ENCODE measurements around the gene PPM1J.

Gene PPM1J

DNA sequence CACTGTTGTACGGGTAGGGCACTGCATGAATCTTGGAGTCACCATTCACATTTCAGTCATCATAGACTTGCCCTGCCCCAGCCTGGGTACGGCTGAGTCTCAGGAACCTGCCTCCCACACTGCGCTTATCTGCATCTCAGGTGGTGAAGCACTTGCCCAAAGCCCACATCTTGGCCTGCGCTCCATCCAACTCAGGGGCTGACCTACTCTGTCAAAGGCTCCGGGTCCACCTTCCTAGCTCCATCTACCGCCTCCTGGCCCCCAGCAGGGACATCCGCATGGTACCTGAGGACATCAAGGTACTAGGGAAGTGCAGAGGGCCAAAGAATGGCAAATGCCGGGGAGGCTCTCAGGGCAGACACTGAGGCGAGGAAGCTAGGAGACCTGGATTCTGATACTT, 19.9 kb downstream of the PPM1J start:
- TF ChIP-seq, protein P1, sequence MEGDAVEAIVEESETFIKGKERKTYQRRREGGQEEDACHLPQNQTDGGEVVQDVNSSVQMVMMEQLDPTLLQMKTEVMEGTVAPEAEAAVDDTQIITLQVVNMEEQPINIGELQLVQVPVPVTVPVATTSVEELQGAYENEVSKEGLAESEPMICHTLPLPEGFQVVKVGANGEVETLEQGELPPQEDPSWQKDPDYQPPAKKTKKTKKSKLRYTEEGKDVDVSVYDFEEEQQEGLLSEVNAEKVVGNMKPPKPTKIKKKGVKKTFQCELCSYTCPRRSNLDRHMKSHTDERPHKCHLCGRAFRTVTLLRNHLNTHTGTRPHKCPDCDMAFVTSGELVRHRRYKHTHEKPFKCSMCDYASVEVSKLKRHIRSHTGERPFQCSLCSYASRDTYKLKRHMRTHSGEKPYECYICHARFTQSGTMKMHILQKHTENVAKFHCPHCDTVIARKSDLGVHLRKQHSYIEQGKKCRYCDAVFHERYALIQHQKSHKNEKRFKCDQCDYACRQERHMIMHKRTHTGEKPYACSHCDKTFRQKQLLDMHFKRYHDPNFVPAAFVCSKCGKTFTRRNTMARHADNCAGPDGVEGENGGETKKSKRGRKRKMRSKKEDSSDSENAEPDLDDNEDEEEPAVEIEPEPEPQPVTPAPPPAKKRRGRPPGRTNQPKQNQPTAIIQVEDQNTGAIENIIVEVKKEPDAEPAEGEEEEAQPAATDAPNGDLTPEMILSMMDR (conservative IDR thresholded peaks at IDR 0.05), result no peak
- TF ChIP-seq ZFX (IDR thresholded peaks at IDR 0.05), result no peak
- no peak overlapping the region for H3K27ac ChIP-seq

DNA sequence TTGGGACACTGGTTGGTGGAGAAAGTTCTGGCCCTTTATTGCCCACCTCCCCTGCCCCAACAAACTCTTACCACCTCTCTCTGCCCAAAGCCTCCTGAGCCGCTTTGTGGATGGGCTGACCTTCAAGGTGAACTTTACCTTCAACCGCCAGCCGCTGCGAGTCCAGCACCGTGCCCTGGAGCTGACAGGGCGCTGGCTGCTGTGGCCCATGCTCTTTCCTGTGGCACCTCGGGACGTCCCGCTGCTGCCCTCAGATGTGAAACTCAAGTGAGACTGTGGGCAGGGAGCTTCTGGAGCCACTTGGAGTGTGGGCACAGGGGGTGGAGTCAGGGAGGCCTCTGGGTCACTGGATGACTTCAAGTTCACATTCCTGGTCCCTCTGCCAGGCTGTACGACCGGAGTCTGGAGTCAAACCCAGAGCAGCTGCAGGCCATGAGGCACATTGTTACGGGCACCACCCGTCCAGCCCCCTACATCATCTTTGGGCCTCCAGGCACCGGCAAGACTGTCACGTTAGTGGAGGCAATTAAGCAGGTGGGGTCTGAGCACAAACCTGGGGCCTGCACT, 20.7 kb downstream of the PPM1J start:
- no peak for TF ChIP-seq ZFX (IDR thresholded peaks at IDR 0.05)
- TF ChIP-seq, protein P1 (conservative IDR thresholded peaks at IDR 0.05), result no peak
- H3K27ac ChIP-seq, result no peak overlapping the region

DNA sequence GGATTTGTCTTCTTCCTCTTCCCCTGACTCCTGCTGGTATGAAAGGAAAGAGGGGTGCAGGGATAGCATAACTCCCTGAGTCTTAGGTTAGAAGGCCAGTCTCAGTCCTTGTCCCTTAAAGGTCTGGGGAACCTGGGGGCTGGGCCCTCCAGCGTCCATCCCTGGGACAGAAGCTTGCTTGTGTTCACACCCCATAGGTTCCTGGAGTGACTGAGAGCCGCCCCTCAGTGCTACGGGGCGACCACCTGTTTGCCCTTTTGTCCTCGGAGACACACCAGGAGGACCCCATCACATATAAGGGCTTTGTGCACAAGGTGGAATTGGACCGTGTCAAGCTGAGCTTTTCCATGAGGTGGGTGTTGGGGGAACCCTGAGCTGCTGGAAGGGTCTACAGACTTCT, 21.3 kb downstream of the PPM1J start:
- TF ChIP-seq, protein P1 (conservative IDR thresholded peaks at IDR 0.05), result no peak
- no peak overlapping the region for H3K27ac ChIP-seq

DNA sequence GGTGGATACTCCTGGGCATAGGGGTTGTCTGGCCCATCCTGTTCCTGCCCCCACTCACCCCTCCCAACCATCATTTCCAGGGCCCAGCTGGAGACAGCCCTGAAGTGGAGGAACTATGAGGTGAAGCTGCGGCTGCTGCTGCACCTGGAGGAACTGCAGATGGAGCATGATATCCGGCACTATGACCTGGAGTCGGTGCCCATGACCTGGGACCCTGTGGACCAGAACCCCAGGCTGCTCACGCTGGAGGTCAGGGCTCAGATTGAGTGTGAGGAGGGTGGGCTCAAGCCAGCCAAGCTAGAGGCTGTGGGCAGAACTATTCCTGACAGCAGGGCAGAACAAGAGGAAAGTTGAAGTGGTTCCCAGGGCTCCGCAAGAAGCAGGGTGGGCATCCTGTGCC, 22.5 kb downstream of the PPM1J start:
- TF ChIP-seq ZFX (IDR thresholded peaks at IDR 0.05), result no peak
- TF ChIP-seq, protein P1 (conservative IDR thresholded peaks at IDR 0.05), result no peak
- H3K27ac ChIP-seq, result no peak overlapping the region

DNA sequence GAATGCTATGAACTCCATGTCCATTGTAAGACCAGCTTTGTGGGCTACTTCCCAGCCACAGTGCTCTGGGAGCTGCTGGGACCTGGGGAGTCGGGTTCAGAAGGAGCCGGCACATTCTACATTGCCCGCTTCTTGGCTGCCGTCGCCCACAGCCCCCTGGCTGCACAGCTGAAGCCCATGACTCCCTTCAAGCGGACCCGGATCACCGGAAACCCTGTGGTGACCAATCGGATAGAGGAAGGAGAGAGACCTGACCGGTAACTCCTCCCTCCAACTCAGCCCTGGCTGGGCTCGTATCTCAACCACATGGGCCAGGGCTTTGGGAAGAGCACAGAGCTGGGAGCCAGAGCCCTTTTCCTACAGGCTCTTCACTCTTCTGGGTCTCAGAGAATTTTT, 25.3 kb downstream of the PPM1J start:
- TF ChIP-seq, protein P1 (conservative IDR thresholded peaks at IDR 0.05), result no peak
- TF ChIP-seq ZFX (IDR thresholded peaks at IDR 0.05), result no peak
- peak overlapping the region; percentile 72 for H3K27ac ChIP-seq

DNA sequence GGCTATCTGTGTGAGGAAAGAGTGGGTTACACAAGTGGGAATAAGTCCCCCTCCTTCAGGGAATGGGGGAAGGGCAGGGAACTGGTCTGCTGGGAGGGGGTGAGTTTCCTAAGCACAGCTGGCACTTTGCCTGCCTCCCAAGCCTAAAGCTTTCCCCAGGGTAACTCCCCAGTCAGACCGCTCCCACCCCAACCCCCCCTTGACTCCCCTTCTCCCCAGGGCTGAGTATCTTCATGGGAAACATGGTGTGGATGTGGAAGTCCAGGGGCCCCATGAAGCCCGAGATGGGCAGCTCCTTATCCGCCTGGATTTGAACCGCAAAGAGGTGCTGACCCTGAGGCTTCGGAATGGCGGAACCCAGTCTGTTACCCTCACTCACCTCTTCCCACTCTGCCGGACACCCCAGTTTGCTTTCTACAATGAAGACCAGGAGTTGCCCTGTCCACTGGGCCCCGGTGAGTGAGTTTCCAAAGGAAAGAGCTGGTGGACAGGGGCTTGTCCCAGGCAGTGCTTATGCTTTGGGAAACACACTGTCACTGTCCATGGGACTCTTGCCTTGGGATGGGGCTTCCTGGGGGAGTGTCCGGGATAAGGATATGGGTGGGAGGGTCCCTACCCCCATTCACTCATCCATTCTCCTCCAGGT, 25.8 kb downstream of the PPM1J start:
- TF ChIP-seq, protein P1 (conservative IDR thresholded peaks at IDR 0.05), result no peak
- no peak for TF ChIP-seq ZFX (IDR thresholded peaks at IDR 0.05)
- peak overlapping the region; percentile 72 for H3K27ac ChIP-seq

DNA sequence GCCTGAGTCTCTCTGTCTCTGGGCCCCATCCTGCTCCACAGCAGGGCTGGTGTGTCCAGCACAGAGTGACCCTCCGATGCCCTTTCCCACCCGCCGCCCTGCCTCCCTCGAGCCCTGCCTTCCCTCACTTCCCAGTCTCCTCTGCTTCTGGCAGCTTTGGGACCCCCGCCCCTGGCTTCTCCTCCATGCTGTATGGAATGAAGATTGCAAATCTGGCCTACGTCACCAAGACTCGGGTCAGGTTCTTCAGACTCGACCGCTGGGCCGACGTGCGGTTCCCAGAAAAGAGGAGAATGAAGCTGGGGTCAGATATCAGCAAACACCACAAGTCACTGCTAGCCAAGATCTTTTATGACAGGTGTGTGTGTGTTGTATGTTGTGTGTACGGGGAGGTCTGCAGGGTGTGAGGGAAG, 26.3 kb downstream of the PPM1J start:
- peak overlapping the region; percentile 72 for H3K27ac ChIP-seq
- TF ChIP-seq ZFX (IDR thresholded peaks at IDR 0.05), result no peak
- TF ChIP-seq, protein P1 (conservative IDR thresholded peaks at IDR 0.05), result no peak
